GM18951 (cell line): Measurements from ENCODE around the gene CPTP.

Source experiments
- POLR2A ChIP-seq: IDR thresholded peaks from 4 replicates; pipeline ENCODE4 v1.6.1; 2011; ENCODE audit warnings: mild to moderate bottlenecking; ENCODE audit not compliant: insufficient read length, insufficient read depth; ENCODE audit errors: extremely low read depth
- in situ Hi-C: fragments of 300-500 bp; cut with MboI; formaldehyde crosslinking; loops from one replicate; pipeline ENCODE4 v1.12.0; 2022; ENCODE audit warnings: low sequenced_read_pairs, mixed read lengths, inconsistent platforms; ENCODE audit not compliant: unreplicated experiment

Gene CPTP

DNA sequence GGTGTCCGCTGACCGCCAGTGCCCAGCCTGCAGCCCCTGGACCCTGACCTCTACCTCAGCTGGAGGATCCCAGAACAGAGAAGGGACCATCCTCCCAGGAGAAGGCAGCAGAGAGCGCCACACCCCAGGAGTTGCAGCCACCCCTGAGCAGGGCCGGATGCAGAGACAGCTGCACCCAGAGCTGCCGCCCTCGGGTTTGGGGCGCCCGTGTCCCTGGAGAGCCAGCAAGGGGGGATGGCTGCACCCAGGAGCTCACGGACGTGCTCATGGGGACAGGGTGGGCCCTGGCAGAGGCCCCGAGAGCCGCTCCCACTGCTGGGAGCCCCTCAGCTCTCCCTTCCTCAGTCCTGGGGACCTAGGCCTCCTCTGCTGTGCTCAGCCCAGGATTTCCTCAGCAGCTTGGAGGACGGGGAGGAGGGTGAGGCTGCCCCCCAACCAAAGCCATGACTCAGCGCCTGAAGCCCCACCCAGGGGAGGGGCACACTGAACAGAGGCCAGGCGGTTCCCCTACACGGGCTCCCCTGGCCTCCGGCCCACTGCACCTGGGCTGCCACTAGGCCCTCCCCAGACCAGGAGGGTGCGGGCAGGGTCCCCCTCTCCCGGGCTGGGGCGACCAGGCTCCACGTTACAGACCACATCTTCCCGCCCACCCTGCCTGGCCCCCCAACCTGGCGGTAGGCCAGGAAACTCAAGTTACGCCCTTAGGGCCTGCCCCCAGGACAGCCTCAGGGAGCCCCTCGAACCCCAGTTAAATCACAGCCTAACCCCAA, 19.1 kb upstream of the CPTP start:
- in situ Hi-C loops, result no loop called here
- peak; percentile 48 for TF ChIP-seq POLR2A

DNA sequence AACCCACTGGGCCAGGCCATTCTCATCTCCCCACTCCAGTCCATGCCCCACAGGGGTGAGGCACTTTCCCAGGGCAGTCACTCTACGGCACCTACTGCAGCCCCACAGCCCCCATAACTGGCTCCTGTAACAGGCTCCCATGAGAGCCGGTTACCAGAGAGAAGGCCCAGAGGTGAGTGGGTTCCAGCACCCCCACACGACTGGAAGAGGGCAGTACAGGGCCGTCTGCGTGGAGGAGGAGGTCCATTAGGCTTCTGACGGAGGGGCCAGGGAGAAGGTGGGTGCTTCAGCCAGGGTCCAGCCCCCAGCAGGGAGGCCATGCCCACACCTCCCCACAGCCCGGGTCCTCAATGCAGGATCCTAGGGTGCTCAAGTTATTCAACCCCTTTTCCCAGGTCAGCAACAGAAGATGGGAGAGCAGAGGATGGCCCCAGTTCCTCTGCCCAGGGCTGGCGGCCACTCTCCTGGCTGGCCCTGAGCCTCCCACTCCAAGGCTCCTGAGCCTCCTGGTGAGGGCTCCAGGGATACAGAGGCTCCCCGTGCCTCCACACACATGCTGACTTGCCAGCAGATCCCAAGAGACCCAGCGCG, 18.4 kb upstream of the CPTP start:
- TF ChIP-seq POLR2A, result no peak
- in situ Hi-C loops, result no loop called here

DNA sequence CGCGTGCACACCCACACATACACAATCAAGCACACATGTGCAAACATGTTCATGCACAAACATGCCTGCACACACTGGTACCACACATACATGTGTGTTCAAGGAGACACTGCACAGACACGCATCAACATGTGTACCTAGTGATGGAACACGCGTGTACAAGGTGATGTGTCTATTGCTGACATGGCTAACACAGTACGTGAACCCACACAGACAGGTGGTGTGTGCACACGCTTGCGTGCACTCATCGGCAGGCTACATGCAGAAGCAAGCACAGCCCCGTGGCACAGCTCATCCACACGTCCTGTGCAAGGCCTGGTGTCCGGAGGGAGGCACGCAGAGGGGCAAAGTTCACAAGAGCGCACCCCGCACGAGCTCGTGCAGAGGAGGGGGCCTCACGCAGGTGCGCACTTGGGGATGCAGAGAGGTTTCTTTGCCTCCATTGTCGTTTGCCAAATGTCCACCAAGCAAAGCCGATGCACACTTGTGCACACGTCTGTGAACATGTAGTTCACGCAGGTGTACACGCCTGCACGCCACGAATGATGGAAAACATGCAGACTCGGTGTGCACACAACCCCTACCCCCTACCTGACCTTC, 17.8 kb upstream of the CPTP start:
- no peak for TF ChIP-seq POLR2A
- in situ Hi-C loops, result no loop called here

DNA sequence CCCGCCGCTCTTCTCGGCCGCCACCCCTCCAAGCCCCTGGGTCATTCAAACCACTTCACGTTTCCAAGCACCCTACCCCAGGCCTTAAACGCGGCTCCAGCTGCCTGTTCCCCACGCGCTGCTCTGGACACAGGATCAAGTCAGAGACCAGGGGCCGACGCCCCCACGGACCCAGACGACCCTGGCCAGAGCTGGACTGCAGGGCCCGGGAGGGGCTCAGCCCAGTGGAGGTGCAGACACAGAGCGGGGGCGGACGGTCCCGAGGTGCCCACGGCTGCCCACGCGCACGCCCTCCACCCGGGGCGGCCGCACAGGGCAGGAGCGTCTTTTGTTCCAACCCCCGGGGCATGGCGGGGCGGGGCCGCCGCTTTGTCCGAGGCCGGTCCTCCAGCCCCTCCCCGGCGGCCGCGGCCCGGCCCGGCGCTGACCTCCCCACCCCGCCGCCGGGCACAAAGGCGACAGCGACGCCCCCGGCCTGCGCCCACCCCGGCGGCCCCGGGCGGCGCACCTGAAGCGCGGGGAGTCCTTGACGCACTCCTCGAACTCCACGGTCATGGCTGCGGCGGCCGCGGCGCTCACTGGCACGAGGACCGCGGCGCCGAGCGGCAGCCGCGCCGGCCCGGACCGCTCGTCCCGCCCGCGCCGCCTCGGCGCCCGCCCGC, 17.2 kb upstream of the CPTP start:
- TF ChIP-seq POLR2A, result no peak
- in situ Hi-C loops, result no loop called here

DNA sequence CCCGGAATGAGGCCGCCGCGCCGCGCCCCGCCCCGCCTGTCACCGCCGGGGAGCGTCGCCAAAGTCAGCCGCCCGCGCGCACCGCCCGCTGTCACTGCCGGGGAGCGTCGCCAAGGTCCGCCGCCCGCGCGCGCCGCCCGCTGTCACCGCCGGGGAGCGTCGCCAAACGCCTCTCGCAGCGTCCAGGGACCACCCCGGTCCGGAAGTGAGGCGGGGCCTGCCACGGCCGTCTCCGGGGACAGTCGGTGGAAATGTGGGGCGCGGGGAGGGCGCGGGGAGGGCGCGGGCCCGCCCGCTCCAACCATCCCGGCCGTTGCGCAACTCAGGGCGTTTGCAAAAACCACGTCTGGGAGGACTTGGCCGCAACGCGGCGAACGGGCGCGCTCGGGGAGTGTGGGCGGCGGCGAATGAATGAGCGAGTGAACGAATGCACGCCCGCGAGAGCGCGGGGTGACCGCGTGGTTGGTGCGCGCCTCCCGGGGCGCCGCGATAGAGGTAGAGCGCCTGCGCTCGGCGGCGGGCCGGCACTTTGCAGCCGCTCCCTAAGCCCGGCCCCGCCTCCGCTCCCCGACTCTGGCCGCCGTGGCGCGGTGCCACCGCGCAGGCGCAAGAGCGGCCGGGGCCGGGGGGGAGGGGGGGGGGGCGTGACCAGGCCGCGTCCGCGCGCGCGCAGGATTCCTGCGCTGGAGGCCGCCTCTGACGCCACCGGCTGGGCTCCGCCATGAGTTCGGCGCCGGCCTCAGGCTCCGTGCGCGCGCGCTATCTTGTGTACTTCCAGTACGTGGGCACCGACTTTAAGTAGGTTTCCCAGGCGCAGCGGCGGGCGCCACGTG, 16.5 kb upstream of the CPTP start, which contains the start of the genes ACAP3 and PUSL1:
Gene ACAP3 (minus strand): TSS at position 8 of the 833 bp plus-strand sequence. CDS start 115 bp downstream, outside the sequence.
Gene PUSL1 (plus strand): TSS at position 675 of the 833 bp plus-strand sequence. CDS start 47 bp downstream, at position 722.
- in situ Hi-C loops, result no loop called here
- peak; percentile 59 for TF ChIP-seq POLR2A

DNA sequence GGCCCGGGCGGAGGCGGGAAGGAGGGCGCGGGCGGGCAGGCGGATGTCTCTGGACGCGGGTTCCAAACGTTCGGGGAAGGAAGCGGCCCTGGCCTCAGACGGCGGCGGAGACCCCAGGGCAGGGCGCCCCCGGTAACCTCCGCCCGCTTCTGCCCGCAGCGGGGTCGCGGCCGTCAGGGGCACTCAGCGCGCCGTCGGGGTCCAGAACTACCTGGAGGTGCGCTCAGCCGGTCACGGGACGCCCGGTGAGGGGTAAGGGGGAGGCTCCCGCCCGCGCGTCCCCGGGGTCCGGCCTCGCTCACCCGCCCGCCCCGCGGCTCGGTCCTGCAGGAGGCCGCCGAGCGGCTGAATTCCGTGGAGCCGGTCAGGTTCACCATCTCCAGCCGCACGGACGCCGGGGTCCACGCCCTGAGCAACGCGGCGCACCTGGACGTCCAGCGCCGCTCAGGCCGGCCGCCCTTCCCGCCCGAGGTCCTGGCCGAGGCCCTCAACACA, 15.8 kb upstream of the CPTP start:
- in situ Hi-C loops, result no loop called here
- TF ChIP-seq POLR2A, result no peak

DNA sequence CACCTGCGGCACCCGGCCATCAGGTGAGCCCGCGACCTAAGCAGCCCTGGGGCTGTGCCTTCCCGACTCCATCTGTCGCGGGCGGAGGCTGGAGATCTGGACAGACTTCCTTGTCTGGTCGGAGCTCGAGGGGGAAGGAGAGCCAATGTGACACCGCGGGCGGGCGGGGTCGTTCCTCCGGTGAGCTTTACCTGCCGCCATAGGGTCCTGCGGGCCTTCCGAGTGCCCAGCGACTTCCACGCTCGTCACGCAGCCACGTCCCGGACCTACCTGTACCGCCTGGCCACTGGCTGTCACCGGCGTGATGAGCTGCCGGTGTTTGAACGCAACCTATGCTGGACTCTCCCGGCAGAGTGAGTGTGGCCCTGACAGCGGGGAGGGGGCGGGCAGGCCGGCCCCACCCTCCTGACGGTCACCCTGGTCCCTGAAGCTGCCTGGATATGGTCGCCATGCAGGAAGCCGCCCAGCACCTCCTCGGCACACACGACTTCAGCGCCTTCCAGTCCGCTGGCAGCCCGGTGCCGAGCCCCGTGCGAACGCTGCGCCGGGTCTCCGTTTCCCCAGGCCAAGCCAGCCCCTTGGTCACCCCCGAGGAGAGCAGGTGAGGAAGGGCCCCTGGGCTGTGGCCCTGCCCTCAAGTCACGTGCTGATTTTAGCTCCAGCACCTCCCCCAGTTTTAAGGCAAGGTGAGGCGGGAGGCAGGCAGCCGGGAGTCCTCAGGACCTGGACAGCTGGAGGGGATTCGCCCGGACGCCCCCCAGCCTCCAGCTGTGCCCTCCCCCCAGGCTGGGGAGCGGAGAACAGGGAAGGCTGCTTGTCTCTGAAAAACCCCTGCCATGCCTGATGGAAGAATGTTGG, 15.1 kb upstream of the CPTP start:
- in situ Hi-C loops, result no loop called here
- TF ChIP-seq POLR2A, result no peak

DNA sequence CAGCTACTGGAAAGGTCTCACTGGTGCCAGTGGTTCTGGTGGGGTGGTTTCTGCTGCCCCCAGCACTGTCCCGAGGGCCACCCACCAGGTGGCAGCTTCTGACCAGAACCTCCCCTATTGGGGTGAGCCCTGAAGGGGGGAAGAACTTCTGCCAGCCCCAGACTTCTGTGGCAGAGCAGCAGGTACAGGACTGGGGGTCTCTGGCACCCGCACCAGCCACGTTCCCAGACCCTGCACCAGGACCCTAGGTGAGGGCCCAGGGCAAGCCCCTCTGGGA, 14.6 kb upstream of the CPTP start:
- TF ChIP-seq POLR2A, result no peak
- in situ Hi-C loops, result no loop called here

DNA sequence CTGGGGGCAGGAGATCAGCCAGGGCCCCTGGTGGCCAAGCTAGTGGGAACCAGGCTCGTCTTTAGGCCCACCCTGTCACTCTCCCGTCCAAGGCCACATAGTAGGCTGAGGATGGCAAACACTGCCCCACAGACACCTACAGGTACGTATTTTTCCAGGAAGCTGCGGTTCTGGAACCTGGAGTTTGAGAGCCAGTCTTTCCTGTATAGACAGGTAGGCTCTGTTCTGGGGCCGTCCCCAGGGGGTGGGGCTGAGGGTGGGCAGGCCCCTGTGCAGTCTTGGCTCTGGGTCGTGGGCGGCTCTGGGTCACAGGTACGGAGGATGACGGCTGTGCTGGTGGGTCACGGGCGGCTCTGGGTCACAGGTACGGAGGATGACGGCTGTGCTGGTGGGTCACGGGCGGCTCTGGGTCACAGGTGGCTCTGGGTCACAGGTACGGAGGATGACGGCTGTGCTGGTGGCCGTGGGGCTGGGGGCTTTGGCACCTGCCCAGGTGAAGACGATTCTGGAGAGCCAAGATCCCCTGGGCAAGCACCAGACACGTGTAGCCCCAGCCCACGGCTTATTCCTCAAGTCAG, 14.0 kb upstream of the CPTP start:
- no peak for TF ChIP-seq POLR2A
- in situ Hi-C loops, result no loop called here

DNA sequence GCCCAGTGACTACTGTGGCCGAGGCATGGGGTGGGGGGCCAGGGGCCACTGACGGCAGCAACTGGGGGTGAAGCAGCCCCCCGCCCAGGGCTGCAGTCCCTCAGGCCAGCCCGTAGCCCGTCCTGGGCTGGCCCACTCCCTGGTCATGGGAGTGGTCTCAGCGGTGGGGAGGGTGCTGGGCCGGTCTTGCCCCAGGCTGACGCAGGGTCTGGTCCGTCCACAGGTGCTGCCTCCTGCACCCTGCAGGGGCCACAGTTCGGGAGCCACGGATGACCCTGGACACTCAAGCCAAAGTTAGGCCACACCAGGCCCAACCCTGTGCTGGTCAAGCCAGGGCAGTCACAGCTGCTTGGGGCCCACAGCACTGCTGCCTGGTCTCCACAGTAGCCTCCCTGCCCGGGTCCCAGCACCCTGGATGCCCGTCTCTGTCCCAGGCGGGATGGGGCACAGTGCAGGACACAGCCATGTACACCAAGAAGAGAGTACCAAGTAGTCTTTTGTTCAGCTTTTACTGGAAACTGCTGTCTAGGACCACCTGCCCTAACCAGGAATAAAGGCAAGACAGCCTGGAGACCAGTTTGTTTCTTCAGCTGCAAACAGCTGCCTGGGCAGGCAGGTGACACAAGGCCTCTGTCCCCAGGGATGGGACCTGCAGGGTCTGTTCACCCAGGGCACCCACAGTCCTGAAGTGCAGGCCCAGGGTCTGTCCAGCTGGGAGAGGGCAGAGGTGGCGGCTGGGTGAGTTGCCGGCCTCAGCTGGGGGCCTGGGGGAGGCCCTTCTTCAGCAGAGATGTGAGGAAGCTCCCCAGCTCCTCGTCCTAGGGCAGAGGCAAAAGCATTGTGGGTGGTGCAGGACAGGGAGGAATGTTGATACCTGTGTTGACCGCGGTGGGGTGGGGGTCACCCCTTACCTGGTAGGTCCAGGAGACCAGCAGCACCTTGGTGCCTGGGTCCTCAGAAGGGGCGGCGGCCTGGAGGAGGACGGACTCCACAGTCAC, 13.2 kb upstream of the CPTP start:
- in situ Hi-C loops, result no loop called here
- no peak for TF ChIP-seq POLR2A
